ENCODE data around the gene CALHM3. TPM values are rescaled to one million over a fixed set of nuclear protein-coding genes. Genes with fewer than 3 reads are reported as not detected.

The CALHM3 gene
- total RNA-seq, 1 donor from 2014 or later: not detected

- no peak for DNase-seq
- peaks cover 6% of the 10 kb centered on the region for H3K4me1 Mint-ChIP-seq (ENCODE audit: low read depth, unreplicated experiment)
- TF ChIP-seq CTCF (IDR thresholded peaks at IDR 0.05; ENCODE audit: partially characterized antibody, unreplicated experiment): no peak
- H3K4me3 Mint-ChIP-seq (ENCODE audit: unreplicated experiment): no peak overlapping the region
- peaks cover 4% of the 10 kb centered on the region for H3K9me3 Mint-ChIP-seq (ENCODE audit: unreplicated experiment)
- H3K36me3 Mint-ChIP-seq (ENCODE audit: unreplicated experiment): no peaks in the 10 kb centered on the region
- peaks cover 4% of the 10 kb centered on the region for H3K27me3 Mint-ChIP-seq (ENCODE audit: unreplicated experiment)
- no peak overlapping the region for H3K27ac Mint-ChIP-seq (ENCODE audit: unreplicated experiment)
These were observed 33.7 kb upstream of the CALHM3 start for GRCh38 chr10:103512591-103513379.

DNA sequence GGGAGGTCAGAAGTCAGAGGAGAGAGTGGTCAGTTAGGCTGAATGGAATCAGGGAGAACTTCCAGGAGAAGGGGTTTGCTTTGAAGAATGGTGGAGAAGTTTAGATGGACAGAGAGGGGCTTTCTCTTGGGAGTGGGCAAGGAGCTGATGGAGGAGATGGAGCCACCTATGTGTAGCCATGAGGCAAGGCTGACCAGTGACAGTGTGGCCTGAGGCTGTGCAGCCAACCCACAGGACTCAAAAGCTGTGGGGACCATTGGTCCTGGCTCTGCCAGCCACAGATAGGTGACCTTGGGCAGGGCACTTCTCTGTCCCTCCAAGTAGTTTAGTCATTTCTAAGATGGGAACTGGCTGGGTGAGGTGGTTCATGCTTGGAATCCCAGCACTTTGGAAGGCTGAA, 33.1 kb upstream of the CALHM3 start:
- Mint-ChIP-seq H3K4me1 (ENCODE audit: low read depth, unreplicated experiment) (peaks cover 8% of the 10 kb centered on the region), H3K4me3 (ENCODE audit: unreplicated experiment) (no peak overlapping the region), H3K9me3 (ENCODE audit: unreplicated experiment) (peaks cover 4% of the 10 kb centered on the region), H3K27me3 (ENCODE audit: unreplicated experiment) (peaks cover 4% of the 10 kb centered on the region), H3K36me3 (ENCODE audit: unreplicated experiment) (no peaks in the 10 kb centered on the region), H3K27ac (ENCODE audit: unreplicated experiment) (no peak overlapping the region)
- DNase-seq: no peak
- no peak for TF ChIP-seq CTCF (IDR thresholded peaks at IDR 0.05; ENCODE audit: partially characterized antibody, unreplicated experiment)

DNA sequence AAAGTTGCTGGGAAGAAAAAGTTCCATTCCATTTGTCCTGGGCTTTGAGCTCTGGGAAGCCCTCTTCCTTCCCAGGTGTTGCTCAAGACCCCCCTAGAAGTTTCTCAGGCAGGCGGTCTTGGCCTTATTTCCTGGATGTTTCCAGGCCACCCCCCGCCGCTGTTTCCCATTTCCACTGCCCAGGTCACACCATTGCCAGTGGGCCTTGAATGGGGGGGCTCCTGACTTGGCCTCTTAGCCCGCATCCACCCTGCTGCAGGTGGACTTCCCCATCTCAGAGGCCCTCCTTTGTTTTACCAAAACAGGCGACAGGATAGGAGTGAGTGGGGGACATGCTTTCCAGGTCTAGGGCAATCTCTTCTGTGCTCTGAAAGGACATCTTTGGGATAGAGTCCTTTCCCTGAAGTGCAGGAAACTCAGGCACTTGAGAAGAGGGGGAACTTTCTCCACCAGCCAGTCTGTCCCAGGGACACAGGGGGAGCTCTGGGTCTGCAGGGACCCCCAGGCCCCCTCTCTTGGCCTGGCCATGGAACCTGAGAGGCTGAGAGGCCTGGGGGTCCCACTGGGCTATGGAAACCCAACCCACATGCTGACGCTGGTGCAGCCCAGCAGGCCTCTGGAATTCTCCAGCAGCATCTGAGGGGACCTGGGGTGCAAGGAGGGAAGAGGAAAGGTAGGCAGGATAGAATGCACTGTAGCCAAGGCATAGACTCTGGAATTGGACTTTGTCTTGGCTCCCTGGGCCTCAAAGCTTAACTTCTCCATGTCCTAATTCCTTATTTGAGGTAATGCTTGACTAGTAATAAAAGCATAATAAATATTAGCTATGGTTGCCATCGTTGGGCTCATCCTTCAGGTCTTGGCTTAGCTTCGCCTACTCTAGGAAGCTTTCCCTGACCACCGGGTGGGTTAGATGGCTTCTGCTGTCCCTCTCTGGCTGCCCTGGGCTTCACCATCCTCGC, 32.0 kb upstream of the CALHM3 start:
- TF ChIP-seq CTCF (IDR thresholded peaks at IDR 0.05; ENCODE audit: partially characterized antibody, unreplicated experiment): no peak
- peaks cover 3% of the 10 kb centered on the region for H3K9me3 Mint-ChIP-seq (ENCODE audit: unreplicated experiment)
- H3K27ac Mint-ChIP-seq (ENCODE audit: unreplicated experiment): no peak overlapping the region
- H3K4me1 Mint-ChIP-seq (ENCODE audit: low read depth, unreplicated experiment): peaks cover 8% of the 10 kb centered on the region
- H3K4me3 Mint-ChIP-seq (ENCODE audit: unreplicated experiment): no peak overlapping the region
- H3K36me3 Mint-ChIP-seq (ENCODE audit: unreplicated experiment): no peaks in the 10 kb centered on the region
- peaks cover 4% of the 10 kb centered on the region for H3K27me3 Mint-ChIP-seq (ENCODE audit: unreplicated experiment)
- no peak for DNase-seq

DNA sequence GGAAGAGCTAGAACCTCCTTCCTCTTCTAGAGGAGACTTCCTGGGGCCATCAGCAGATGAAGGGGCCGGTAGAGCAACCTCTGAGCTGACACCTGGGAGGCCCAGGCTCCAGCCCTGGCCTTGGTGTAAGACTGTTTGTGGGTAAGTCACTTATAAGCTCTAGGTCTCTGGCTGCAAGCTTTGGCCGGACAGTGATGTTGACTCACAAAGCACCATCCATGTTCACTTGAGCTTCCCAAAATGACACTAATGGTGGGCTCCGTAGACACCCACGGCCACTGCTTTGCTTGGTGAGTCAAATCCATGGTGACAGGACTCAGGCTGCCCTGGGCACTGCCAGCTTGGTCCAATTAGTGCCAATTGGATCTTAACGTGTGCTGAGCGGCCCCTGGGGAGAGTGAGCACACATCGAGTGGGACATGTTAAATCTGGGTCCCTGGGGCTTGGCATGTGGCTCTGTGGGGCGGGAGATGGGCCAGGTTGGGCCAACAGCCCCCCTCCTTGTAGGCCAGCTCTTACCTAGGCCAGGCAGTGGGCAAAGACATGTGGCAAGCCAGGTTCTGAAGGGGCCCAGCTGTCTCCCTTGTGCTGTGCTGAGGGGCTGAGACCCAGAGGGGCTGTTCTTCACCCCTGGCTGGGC, 31.1 kb upstream of the CALHM3 start:
- no peak overlapping the region for H3K4me3 Mint-ChIP-seq (ENCODE audit: unreplicated experiment)
- no peak for DNase-seq
- TF ChIP-seq CTCF (IDR thresholded peaks at IDR 0.05; ENCODE audit: partially characterized antibody, unreplicated experiment): no peak
- H3K36me3 Mint-ChIP-seq (ENCODE audit: unreplicated experiment): no peaks in the 10 kb centered on the region
- H3K27ac Mint-ChIP-seq (ENCODE audit: unreplicated experiment): no peak overlapping the region
- H3K4me1 Mint-ChIP-seq (ENCODE audit: low read depth, unreplicated experiment): peaks cover 8% of the 10 kb centered on the region
- peaks cover 4% of the 10 kb centered on the region for H3K27me3 Mint-ChIP-seq (ENCODE audit: unreplicated experiment)
- H3K9me3 Mint-ChIP-seq (ENCODE audit: unreplicated experiment): peaks cover 1% of the 10 kb centered on the region
